Loucy (cell line): ENCODE measurements around the gene HERC2.
"Not testable (repeated sequence)": the region's sequence is repeated elsewhere in the genome, so short reads cannot be mapped to it uniquely, and the experiment has no call there.

Experiments
- H2AFZ ChIP-seq: fragments of 200-600 bp; sonication (generic); 2 replicates; pipeline ENCODE4 v1.6.0; 2016; ENCODE audit warnings: antibody characterized with exemption, mild to moderate bottlenecking, low read length, moderate library complexity
- H3F3A ChIP-seq: fragments of 200-600 bp; 2 replicates; pipeline ENCODE4 v1.6.0; 2016; ENCODE audit warnings: antibody characterized with exemption, low read depth, mild to moderate bottlenecking
- H3K27me3 ChIP-seq: fragments of 200-600 bp; sonication (generic); 2 replicates; pipeline ENCODE4 v1.6.1; 2014; ENCODE audit warnings: low read length, mild to moderate bottlenecking; ENCODE audit not compliant: insufficient read depth, poor library complexity, severe bottlenecking
- H3K36me3 ChIP-seq: fragments of 200-600 bp; sonication (generic); 2 replicates; pipeline ENCODE4 v1.6.1; 2016; ENCODE audit warnings: low read length; ENCODE audit not compliant: insufficient read depth
- H3K4me1 ChIP-seq: fragments of 200-600 bp; sonication (generic); 2 replicates; pipeline ENCODE4 v1.5.1; 2014; ENCODE audit warnings: low read length, mild to moderate bottlenecking; ENCODE audit not compliant: insufficient read depth, poor library complexity, severe bottlenecking
- H3K4me2 ChIP-seq: fragments of 200-600 bp; sonication (generic); 2 replicates; pipeline ENCODE4 v1.6.0; 2014; ENCODE audit warnings: antibody characterized with exemption, low read length, low read depth, mild to moderate bottlenecking; ENCODE audit not compliant: poor library complexity, severe bottlenecking
- H3K4me3 ChIP-seq: fragments of 200-600 bp; sonication (generic); 2 replicates; pipeline ENCODE4 v1.5.1; 2014; ENCODE audit warnings: low read length, mild to moderate bottlenecking, mixed read lengths; ENCODE audit not compliant: poor library complexity, severe bottlenecking
- H3K79me2 ChIP-seq: fragments of 200-600 bp; sonication (generic); 2 replicates; pipeline ENCODE4 v1.6.1; 2014; ENCODE audit warnings: low read length; ENCODE audit not compliant: insufficient read depth
- H3K9ac ChIP-seq: fragments of 200-600 bp; sonication (generic); 2 replicates; pipeline ENCODE4 v1.6.0; 2014; ENCODE audit warnings: mild to moderate bottlenecking, low read depth, low read length, moderate library complexity; ENCODE audit not compliant: poor library complexity, severe bottlenecking
- H3K9me2 ChIP-seq: fragments of 200-600 bp; sonication (generic); replicated peaks from 2 replicates; pipeline ENCODE4 v1.6.1; 2016; ENCODE audit warnings: low read depth, low read length, mixed read lengths
- H3K9me3 ChIP-seq: fragments of 200-600 bp; sonication (generic); 2 replicates; pipeline ENCODE4 v1.6.1; 2014; ENCODE audit warnings: mild to moderate bottlenecking, antibody characterized with exemption, low read length, low read depth; ENCODE audit not compliant: insufficient read depth
- H4K20me1 ChIP-seq: fragments of 200-600 bp; sonication (generic); 2 replicates; pipeline ENCODE4 v1.6.0; 2014; ENCODE audit warnings: antibody characterized with exemption, low read length, mild to moderate bottlenecking; ENCODE audit not compliant: insufficient read depth, poor library complexity, severe bottlenecking
- EZH2phosphoT487 ChIP-seq: fragments of 200-600 bp; IDR thresholded peaks from 2 replicates; pipeline ENCODE4 v1.6.1; 2018; ENCODE audit warnings: antibody characterized with exemption, mild to moderate bottlenecking, moderate library complexity, borderline replicate concordance
- TF ChIP-seq, protein P1 (sequence below): fragments of 200-600 bp; sonication (generic); conservative IDR thresholded peaks from 2 replicates; pipeline ENCODE4 v1.5.1; 2014; ENCODE audit warnings: mild to moderate bottlenecking, antibody characterized with exemption, low read length

The HERC2 gene

DNA sequence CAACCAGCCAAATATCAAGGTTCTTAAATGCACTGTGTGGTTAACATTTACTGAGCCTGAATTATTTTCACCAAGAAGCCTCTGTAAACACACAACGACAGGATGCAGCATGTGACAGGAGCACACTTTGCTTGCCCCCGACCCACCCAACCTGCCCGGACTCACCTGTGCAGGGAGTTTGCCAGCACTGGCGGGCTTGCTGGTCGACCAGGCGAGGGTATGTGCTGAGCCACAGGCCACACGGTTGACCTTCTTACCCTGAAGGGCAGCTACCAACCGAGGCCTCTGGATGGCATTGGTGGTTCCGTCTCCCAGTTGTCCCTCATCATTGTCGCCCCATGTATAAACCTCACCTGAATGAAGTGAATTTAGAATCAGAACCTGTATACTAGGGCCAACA, 197.1 kb downstream of the HERC2 start:
- H3K9me3 ChIP-seq: no peaks in the 10 kb centered on the region
- H3F3A ChIP-seq: no peaks in the 10 kb centered on the region
- no peak overlapping the region for H3K4me2 ChIP-seq
- H3K9ac ChIP-seq: no peak overlapping the region
- H3K36me3 ChIP-seq: peaks cover 44% of the 10 kb centered on the region; the same call in 1 of the 2 replicates
- no peaks in the 10 kb centered on the region for H3K79me2 ChIP-seq
- H4K20me1 ChIP-seq: no peaks in the 10 kb centered on the region
- H2AFZ ChIP-seq: no peak overlapping the region
- no peak for TF ChIP-seq EZH2phosphoT487
- TF ChIP-seq, protein P1, sequence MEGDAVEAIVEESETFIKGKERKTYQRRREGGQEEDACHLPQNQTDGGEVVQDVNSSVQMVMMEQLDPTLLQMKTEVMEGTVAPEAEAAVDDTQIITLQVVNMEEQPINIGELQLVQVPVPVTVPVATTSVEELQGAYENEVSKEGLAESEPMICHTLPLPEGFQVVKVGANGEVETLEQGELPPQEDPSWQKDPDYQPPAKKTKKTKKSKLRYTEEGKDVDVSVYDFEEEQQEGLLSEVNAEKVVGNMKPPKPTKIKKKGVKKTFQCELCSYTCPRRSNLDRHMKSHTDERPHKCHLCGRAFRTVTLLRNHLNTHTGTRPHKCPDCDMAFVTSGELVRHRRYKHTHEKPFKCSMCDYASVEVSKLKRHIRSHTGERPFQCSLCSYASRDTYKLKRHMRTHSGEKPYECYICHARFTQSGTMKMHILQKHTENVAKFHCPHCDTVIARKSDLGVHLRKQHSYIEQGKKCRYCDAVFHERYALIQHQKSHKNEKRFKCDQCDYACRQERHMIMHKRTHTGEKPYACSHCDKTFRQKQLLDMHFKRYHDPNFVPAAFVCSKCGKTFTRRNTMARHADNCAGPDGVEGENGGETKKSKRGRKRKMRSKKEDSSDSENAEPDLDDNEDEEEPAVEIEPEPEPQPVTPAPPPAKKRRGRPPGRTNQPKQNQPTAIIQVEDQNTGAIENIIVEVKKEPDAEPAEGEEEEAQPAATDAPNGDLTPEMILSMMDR: no peak
- no peak overlapping the region for H3K4me3 ChIP-seq
- no peaks in the 10 kb centered on the region for H3K9me2 ChIP-seq
- no peaks in the 10 kb centered on the region for H3K4me1 ChIP-seq
- H3K27me3 ChIP-seq: no peaks in the 10 kb centered on the region

DNA sequence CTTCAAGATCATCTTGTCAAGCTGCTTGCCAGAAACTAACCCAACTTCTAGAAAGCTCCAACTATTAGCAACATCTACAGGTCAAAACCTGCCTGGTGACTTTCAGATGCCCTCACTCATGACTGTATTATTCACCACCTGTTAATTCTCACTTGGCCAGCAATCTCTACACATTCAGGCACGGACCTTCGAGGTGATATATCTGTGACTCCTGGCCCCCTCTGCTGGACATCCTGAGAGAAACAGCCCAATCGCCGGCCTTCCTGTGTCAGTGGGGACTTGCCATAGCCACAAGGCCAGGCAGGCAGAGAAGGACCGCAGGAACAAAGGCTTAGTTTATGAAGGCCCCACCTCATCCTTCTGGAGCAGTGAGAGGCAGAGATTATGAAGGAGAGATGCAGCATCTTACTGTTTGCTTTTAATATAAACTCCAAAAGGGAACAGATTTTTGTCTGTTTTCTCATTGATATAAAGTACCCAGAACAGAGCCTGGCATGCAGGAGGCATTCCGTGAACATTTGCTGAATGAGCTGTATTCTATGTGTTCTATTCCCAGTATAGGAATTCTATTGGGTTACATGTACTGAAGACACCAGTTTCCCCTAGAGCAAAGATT, 198.5 kb downstream of the HERC2 start:
- peaks cover 53% of the 10 kb centered on the region; the same call in 1 of the 2 replicates for H3K36me3 ChIP-seq
- H3K4me1 ChIP-seq: no peaks in the 10 kb centered on the region
- no peak overlapping the region for H3K4me3 ChIP-seq
- no peaks in the 10 kb centered on the region for H3K9me2 ChIP-seq
- H3F3A ChIP-seq: no peaks in the 10 kb centered on the region
- no peak overlapping the region for H3K9ac ChIP-seq
- H3K4me2 ChIP-seq: no peak overlapping the region
- no peaks in the 10 kb centered on the region for H3K27me3 ChIP-seq
- no peaks in the 10 kb centered on the region for H3K9me3 ChIP-seq
- H3K79me2 ChIP-seq: no peaks in the 10 kb centered on the region
- no peak overlapping the region for H2AFZ ChIP-seq
- TF ChIP-seq, protein P1: peak; percentile 79
- no peak for TF ChIP-seq EZH2phosphoT487
- no peaks in the 10 kb centered on the region for H4K20me1 ChIP-seq

DNA sequence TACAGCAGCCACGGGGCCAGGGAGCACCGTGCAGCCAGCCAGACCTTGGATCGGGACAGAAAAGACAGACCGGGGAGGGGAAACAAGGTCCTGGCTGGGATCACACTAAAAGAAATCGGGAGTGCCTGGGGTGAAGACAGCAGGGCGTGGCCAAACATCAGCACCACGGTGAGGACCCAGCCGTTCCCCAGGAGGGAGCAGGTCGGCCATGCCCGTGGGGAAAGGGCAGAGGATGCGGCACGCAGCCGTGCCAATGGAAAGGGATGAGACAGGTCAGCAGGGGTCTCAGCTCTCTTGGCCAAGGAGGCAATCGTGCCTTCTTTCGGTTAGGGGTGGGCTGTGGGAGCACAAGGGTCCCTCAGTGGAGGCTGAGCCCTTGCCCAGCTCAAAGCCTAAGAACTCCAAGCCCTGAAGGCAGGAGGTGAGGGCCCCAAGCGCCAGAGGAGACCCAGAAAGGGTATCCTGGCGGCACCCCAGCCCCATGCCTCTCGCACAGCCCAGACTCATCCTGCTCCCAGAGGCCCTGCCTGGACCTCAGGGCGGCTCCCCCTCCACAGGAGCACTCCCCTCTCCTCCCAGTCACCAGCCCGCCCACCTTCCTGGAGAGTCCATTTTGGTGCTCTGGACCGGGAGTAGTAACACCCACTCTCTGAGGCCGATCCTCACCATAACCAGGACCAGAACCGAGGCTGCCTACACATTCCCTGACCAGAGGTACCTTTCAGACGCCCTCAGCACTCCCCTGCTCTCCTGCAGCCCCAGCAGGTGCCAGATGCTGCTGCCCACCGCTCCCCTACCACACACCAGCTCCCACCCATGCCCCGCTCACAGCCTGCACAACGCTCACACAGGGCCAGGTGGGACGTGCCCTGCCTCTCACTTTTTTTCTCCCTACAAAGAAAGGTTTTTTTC, 199.7 kb downstream of the HERC2 start:
- Histone ChIP-seq H3K9me3 (no peaks in the 10 kb centered on the region), H3K4me1 (no peaks in the 10 kb centered on the region), H3F3A (no peaks in the 10 kb centered on the region), H2AFZ (no peak overlapping the region), H3K9ac (no peak overlapping the region), H3K9me2 (no peaks in the 10 kb centered on the region), H4K20me1 (no peaks in the 10 kb centered on the region), H3K27me3 (no peaks in the 10 kb centered on the region), H3K4me3 (no peak overlapping the region), H3K4me2 (no peak overlapping the region), H3K79me2 (no peaks in the 10 kb centered on the region), H3K36me3 (peaks cover 62% of the 10 kb centered on the region; the same call in 1 of the 2 replicates)
- TF ChIP-seq, protein P1: no peak
- no peak for TF ChIP-seq EZH2phosphoT487

DNA sequence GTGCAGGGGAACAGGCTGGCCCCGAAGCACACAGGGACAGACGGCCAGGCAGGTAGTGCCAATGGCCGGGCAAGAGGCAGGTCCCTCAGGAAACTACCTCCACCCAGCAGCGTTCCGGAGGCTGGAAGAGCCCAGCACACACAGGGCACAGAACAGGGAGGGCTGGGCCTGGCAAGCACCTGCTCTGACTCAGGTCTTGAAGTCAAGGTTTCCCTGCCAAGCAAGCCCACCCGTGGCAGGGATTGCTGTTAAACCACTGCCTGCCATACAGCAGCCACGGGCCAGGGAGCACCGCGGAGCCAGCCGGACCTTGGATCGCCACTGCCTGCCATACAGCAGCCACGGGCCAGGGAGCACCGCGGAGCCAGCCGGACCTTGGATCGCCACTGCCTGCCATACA, 200.4 kb downstream of the HERC2 start:
- not testable (repeated sequence) for H3K4me3 ChIP-seq, H4K20me1 ChIP-seq, H3K4me1 ChIP-seq, H3K27me3 ChIP-seq, H3K9me3 ChIP-seq, H3K9me2 ChIP-seq, H3K79me2 ChIP-seq, H3K4me2 ChIP-seq, H3K9ac ChIP-seq, H3F3A ChIP-seq, H2AFZ ChIP-seq
- H3K36me3 ChIP-seq: peaks cover 59% of the 10 kb centered on the region; the same call in 1 of the 2 replicates
